Limb (tissue), 2 donors: ENCODE results near the gene FOXJ1.

Experiments used
- DNase-seq, 2 donors: peaks; one replicate each; pipeline ENCODE4 v3.0.0-alpha.2; 2016; ENCODE audit errors: extremely low spot score in 2 of 2

FOXJ1 gene

DNA sequence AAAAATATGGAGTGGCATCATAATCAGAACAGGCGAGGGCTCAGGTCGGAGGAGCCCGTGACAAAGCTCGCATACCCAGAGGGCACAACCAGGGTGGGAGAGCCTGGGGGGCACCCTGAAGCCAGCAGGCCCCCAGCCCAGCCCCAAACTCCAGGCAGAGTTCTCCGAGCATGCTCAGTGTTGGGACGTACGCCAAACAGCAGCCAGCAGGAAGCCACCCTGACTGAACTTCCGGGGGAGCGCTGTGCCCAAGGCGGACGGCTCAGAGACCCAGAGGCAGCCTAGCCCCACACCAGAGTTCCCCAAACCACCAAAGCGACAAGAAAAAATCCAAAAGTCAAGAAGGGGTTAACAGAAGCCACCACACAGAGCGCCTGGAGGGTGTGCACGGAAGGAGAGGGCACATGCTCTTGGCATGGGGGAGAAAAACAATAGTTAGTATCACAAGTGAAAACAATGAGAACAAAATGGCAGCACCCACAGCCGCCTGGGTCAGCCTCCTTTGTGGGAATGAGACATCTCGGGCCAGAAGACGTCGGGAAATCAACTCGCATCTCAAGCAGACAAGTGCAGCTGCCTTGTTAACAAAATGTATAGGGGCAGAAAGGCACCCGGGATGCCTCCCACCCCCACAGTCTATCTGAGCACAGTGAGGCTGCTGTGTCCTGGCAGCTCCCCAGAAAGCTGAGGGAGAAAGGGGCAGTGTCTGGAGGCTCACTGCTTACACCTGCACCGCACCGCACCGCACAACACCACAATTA is 49.3 kb downstream of the FOXJ1 start:
- no peak for DNase-seq

DNA sequence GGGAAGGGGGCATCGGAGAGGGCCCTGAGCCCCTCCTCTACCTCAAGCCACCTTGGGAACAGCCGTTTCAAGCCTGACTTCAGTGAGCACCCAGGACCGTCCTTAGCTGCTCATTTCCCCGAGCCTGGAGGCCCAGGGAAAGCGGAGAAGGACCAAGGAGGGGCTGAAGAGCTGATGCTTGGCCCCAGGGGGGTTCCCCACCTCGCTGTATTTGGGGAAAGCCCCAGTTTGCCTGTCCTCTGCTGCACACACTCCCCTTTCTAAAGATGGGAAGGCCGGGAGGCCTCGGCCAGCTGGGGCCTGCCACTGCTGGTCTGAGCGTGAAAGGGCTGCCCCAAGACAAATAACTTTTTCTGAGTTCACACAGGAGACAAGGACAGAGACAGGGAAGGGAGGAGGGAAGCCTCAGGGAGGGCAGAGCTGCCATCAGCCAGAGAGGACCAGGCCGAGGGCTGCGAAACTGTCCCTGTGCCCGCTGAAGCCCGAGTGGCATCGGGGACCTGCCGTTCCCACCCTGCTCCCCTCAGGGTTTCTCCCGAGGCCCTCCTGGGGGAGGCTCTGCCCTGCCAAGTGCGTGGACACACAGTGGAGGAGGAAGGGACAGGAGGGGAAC is 50.4 kb downstream of the FOXJ1 start:
- no peak for DNase-seq

DNA sequence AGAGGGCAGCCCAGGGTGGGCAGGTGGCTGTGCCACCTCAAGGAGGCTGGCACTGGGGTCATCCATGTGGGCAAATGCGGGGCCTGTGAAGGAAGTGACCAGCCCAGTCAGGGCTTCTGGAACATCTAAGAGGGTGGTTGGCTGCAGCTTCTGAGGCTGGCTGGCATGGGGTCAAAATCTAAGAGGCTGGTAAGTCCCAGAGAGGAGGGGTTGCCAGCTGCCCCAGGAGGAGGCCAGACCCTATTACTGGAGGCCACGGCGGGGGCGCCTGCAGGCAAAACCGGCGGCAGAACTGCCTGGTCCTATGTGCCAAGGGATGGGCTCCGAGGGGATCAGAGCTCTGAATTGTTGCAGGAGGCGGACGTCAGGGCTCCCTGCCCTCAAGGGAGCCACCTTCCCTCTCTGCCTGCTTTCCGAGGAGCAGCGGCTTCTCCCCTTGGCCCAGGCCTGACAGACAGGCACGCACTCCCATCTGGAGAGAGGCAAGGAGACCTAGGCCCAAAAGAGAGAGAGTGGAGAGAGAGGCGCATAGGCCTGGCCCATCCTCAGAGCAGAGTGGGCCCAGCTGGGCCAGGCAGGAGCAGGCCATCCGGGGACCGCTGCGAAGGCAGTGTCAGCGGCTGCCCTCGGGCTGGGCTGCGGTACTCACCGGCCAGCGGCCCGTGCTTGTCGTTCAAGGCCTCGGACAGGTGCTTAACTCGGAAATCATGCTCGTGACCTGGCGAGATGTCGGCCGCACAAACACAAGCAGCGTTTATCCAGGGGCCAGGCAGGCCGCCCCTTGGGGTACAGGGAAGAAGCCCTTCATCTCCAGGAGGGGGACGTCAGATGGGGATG is 51.1 kb downstream of the FOXJ1 start:
- DNase-seq: no peak

DNA sequence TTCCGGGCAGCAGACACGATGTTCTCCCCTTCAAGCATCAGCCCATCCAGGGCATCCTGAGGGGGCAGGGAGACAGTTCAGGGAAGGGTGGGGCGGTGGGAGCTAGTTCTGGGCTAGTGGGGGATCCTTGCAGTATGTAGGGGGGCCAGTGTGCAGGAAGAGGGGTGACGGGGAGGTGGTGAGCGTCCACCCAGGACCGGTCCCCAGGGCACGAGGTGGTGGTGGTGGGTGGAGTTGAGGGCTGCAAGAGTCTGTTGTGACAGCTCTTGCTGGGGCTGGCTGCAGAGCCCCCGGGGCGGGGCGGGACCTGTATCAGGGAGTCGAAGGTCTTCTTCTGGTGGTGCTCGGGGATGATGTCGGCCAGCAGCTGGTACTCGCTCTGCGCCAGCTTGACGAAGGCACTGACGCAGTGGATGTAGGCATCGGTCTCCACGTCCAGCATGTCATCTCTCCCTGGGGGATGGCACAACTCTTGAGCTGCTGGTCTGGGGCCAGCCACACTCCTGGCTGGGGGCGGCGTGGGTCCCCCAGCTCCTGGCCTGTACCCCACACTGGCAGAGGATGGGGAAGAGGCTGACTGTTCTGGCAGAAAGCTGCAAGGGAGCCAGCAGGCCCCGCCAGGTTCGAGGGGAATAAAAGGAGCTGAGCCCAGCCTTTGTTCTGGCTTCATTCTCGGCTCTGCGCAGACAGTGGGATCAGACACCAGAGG is 52.0 kb downstream of the FOXJ1 start:
- DNase-seq: no peak

DNA sequence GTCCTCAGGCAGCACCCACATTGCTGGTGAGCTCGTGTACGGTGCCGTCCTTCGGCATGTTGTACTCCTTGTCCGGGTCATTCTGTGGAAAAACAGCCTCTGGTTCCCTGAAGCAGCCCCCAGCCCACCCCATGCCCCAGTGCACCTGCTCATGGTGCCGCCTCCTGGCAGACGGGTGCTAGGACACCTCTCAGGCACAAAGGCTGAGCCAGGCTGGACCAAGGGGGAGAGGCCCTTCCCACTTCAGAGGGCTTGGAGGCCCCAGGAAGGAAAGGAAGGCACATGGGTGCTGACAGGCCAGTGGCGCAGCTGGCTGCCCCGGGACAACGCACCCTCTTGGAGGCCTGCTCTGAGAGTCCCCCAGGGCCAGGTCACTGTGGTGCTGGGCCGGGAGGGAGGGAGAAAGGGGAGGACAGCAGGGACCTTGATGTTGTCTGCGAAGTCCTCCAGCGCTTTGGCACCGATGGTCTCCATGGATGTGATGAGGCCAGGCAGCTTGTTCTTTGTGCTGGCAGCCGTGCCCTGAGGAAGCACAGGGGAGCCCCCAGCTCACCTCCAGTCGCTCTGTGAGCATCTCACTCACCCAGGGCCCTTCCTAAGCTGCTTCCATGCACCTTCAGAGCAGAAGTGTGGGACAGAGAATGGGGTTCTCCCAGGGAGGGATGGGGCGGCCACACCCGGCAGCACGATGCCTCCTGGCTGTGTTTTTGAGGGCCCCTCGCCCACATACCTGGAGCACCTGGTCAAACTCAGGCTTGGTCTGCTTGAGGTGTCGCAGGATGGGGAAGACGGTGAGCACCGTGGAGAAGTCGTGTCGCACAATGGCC is 52.8 kb downstream of the FOXJ1 start:
- DNase-seq: no peak

DNA sequence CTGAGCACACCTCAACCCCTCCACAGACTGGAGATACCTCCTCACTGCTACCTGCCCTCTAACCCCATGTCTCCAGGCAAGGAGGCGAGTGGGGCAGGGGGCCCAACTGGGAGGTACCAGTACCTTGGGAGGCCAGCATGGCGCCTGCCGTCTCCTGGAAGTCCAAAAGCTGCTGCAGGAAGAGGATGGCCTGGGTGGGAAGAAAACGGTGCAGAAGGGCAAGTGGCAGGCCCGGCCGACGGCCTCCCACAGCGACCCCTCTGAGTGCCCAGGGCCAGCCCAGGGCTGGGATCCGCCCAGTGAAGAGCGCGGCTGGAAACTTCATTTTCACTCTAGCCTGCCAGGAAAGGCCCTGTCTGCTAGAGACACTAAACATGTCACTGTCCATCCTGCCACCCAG is 53.5 kb downstream of the FOXJ1 start:
- DNase-seq: no peak

DNA sequence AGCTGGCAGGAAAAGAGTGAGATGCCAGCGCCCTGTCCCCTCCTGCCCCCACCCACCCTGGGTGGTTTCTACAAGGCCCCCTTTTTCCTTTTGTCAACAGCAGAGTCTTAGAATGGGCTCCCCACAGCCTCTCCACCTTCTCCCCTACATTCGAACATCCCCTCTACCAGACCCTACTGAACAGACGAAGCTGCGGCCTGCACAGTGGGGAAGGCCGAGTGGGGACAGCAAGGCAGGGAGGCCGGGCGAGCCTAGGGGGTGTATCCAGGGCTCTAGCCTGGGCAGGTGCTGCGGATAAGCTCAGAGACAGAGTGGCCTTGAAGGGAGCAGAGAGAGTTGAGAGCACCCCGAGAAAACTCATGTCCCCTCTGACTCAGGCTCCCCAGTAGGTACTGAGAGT is 54.7 kb downstream of the FOXJ1 start:
- no peak for DNase-seq
